GM21723 (cell line): ENCODE data around the gene PACRG.

Experiments
- ATAC-seq: cut with Tn5 transposase; IDR thresholded peaks from one replicate; pipeline ENCODE4 v1.9.1; 2021; ENCODE audit warnings: mild to moderate bottlenecking, moderate library complexity; ENCODE audit not compliant: unreplicated experiment

PACRG gene

GRCh38 chr6:163341224-163342061, 613.7 kb downstream of the PACRG start:
- ATAC-seq: no peak

- ATAC-seq: no peak
These were observed 615.1 kb downstream of the PACRG start for GRCh38 chr6:163342571-163343539.

- no peak for ATAC-seq
These were observed 615.8 kb downstream of the PACRG start for GRCh38 chr6:163343609-163344008.

- ATAC-seq: no peak
These were observed 616.6 kb downstream of the PACRG start for GRCh38 chr6:163344411-163344810.

GRCh38 chr6:163345931-163346330, 618.2 kb downstream of the PACRG start:
- no peak for ATAC-seq

- no peak for ATAC-seq
These were observed 618.8 kb downstream of the PACRG start for GRCh38 chr6:163346497-163346961.

GRCh38 chr6:163347021-163347446, 619.3 kb downstream of the PACRG start:
- ATAC-seq: no peak

- no peak for ATAC-seq
These were observed 621.3 kb downstream of the PACRG start for GRCh38 chr6:163348789-163349680.

- ATAC-seq: no peak
These were observed 621.9 kb downstream of the PACRG start for GRCh38 chr6:163349696-163350095.

- no peak for ATAC-seq
These were observed 623.2 kb downstream of the PACRG start for GRCh38 chr6:163351013-163351412.

GRCh38 chr6:163352011-163352685, 624.4 kb downstream of the PACRG start:
- ATAC-seq: no peak

GRCh38 chr6:163352966-163353365, 625.2 kb downstream of the PACRG start:
- ATAC-seq: no peak

GRCh38 chr6:163354085-163354484, 626.3 kb downstream of the PACRG start:
- ATAC-seq: no peak

GRCh38 chr6:163354761-163355425, 627.1 kb downstream of the PACRG start:
- ATAC-seq: peak; percentile 75

GRCh38 chr6:163355426-163355991, 627.7 kb downstream of the PACRG start:
- peak; percentile 62 for ATAC-seq

- no peak for ATAC-seq
These were observed 628.5 kb downstream of the PACRG start for GRCh38 chr6:163356324-163356723.

- no peak for ATAC-seq
These were observed 629.0 kb downstream of the PACRG start for GRCh38 chr6:163356743-163357142.

- ATAC-seq: no peak
These were observed 636.9 kb downstream of the PACRG start for GRCh38 chr6:163364641-163365040.
